HuH-7.5 (cell line): Measurements from ENCODE around the gene PDE6H.

Experiments
- DNase-seq: peaks from one replicate; pipeline ENCODE4 v3.0.0; 2011; ENCODE audit warnings: low spot score

The PDE6H gene

DNA sequence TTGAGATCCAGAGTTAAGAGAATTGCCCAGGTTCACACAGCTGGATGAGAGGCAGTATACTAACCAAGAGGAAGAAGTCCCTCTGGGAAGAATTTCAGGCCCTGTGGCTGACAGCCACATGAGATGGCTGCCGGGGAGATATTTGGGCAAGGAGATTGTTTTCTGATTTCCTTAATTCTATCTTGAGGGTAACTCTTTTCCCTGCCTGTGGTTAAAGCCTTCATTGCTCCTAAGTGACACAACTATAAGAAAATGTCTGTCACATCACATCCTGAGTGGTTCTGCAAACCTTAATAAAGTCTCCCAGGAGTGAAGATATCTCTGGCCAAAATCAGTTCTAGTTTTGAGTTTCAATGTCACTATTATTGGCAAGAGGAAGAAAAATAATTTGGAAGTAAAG, 21.0 kb upstream of the PDE6H start:
- no peak for DNase-seq

DNA sequence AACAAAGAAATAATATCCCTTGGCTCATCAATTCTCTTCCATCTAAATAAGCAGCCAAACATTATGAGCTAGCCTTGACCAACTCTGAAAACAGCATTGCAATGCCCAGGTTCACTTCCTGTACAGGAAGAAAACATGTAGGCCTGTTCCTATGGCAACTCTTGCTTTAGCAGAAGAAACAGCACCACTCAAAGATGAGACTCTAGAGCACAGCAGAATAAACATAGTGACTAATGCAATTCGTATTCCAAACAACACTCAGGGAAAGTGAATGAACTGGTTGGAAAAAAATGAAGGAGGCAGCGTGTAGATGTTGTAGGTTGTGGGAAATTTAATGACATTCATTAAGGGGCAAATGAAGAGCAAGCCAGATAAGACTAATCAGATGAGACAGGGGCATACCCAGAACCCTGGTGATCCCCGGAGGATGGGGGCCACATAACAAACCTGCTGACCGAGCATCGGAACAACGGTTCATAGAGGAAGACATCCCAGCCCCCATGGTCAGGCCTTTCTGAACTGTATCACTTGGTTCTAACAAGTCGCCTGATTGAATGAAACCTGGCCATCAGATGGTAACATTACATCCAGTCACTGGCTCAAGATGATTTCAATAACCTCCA, 20.4 kb upstream of the PDE6H start:
- DNase-seq = no peak

DNA sequence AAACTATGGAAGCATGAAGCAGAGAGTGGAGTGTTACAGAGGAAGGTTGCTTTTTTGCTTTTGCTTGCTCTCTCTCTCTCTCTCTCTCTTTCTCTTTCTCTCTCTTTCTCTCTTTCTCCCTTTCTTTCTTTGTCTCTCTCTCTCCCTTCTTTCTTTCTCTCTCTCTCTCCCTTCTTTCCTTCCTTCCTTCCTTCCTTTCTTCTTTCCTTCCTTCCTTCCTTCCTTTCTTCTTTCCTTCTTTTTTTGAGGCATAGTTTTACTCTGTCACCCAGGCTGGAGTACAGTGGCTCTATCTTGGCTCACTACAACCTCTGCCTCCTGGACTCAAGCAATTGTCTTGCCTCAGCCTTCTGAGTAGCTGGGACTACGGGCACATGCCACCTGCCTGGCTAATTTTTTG, 19.1 kb upstream of the PDE6H start:
- no peak for DNase-seq

DNA sequence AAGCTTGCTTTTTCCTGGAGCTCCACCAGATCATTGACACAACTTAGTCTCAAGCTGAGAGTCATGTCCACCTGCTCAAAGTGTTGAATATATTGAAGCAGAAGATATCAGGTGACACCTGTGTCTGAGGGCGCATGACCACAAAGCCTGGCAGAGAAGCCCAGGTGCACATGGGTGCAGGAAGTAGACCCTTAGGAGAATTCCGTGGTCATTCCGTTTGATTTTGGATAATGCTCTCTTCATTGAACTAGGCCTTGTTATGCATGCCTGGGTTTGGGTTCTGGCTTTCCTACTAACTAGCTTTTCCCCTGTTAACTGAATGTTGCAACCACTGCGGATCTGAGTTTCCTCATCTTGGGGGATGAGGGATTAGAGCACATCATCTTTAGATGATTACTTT, 18.6 kb upstream of the PDE6H start:
- no peak for DNase-seq

DNA sequence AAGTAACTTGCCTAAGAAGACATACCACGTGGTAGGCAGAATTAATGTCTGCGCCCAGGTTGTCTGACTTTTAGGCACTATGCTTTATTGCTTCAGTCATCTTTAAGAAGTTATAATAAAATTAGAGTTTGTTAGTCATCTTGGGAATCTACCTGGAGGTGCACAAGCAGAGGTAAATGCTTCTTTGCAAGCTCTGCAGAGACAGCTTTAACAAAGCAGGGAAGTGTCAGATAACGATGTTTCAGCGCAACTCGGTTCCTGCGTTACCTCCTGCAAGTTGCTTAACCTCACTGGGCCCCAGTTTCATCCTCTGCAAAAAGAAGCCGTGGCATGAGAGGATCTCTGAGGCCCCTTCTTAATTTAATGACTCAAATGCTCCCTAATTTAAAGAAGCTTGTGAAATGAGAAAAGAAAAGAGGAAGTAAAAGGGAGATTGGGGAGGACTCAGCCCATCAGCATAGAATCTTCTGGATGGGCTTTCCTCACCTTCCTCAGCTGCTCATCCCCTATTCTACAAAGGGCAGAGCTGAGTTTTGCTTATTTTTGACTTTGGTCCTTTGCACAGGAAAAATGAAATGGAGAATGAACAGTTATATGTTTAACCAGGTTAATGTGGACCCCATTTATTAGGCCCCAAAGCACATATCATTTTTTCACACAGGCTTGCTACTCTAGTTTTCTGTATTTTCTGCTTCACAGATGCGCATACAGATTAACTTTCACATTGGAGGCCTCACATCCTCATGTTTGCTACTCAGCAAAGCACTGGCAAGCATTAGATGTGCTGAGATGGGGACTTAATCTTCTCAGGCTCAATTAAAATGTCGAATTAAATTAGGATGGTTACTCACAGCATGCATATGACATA, 16.6 kb upstream of the PDE6H start:
- no peak for DNase-seq

DNA sequence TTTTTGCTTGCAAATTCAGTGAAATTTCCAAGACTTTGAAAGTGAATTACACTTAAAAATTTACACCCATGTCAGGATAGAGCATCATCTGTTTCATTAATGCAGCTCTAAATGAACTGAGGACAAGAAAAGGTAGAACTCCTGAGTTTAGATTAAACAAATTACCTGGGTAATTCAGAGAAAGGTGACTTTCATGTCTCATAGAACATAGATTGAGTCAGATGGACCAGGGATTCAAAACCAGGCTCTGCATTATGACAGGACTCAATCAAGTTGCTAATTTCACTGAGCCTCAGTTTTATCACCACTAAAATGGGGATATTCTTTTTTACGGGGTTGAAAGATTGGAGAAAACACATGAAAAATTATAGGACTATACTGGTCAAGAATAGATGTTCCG, 15.9 kb upstream of the PDE6H start:
- DNase-seq = no peak

DNA sequence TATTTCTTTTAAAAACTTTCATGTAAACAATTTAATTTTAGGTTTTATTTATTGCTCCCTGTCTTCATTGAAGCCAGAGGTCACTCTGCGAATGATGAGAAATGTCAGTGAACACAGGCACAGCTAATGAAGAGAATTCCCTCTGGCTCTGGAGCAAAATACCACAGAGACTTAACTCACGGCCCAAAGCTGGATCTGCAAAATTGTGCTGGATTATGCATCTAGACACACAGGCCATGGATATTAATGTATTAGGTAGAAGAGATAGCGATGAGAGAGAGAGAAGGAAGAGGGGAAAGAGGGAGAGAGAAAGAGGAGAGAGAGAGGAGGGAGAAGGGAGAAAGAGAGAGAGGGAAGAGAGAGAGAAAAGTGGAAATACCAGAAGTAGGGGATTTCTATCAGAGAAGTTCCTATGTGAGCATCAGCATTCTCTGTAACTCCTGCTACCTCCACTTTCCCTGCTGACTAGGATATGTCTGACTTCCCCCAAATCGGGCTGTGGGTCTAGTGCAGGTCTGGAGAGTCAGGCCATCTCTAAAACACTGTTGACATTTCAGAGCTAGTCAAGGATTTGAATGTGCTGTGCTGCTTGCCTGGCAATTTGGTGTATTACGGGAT, 15.2 kb upstream of the PDE6H start:
- no peak for DNase-seq

DNA sequence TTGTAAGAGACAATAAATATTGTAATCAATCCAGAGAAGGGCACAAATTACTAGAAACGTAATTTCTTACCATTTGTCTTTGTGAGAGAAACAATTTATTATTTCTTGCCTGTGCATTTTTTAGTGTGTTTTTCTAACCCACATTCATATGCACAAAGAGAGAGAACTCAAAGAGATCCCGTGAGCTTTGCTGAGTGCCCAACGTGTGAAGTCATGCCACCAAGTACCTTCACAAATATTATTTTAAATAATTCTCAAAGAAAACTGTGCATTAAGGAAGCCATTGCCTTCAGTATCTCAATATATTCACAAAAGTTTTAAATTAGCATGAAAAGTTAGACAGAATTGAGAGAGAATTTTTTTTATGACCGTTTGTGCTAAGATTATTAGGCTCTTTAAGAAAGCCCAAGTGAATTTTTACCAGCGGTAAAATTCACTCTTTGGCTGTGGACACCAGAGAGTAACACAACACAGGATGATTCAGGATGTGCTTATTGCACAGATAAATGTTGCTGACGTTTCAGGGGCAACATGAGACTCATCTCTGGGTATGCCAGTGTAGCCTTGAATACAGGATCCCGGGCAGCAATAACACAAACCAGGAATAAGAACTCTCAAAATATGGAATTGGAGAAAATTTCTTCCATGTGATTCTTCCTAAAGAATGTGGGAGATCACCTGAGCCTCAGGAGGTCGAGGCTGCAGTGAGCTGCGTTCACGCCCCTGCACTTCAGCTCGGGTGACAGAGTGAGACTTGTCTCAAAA, 14.3 kb upstream of the PDE6H start:
- no peak for DNase-seq

DNA sequence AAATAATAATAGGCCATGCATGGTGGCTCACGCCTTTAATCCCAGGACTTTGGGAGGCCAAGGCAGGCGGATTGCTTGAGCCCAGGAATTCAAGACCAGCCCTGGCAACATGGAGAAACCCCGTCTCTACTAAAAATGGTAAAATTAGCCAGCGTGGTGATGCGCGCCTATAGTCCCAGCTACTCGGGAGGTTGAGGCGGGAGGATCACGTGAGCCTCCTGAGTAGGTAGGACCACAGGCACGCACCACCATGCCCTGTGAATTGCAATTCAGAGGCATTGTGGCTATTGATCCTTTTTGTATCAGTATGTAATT, 13.8 kb upstream of the PDE6H start:
- no peak for DNase-seq

DNA sequence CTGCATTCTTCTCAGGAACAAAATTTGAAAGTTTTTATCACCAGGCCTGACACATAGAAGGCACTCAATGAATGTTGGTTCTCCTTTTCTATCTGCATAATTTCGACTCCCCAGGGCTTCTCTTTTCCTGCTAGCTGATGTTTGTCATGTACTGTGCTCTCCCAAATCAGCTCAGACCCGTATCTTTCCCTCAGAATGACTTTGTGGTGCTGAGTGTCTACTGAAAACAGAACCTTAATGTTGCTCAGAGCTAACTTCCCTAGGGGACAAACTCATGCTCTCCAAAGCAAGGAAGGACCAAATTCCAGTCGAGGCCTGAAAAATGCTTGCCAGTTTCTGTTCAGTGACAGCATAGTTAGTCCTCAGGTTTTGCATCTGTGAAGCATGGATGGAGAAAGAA, 13.4 kb upstream of the PDE6H start:
- no peak for DNase-seq

DNA sequence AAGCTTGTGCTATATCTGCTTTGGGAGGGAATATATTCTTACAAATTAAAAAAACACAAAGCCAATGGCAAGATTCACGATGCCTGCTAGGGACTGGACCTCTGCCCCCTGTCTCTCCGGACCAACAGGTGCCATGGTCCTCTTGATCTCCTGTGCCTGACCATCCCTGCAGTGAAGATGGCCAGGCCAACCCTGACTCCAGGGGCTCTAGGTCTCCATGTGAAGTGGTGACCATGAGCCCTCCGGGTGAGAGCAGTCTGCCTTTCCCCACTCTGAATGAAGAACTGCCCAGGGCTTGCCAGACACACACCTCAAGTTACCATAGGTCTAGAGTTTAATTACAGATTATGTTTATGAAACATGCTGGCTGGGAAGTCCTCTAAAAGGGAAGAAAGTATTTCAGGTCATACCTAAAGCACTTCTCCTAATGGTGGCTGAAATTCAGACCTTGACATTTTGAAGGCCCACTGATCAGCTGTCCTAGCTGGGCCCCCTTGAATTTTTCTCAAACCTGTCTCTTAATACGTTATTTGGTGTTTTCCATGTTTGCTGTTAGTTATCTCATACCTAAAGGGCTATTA, 12.8 kb upstream of the PDE6H start:
- no peak for DNase-seq

DNA sequence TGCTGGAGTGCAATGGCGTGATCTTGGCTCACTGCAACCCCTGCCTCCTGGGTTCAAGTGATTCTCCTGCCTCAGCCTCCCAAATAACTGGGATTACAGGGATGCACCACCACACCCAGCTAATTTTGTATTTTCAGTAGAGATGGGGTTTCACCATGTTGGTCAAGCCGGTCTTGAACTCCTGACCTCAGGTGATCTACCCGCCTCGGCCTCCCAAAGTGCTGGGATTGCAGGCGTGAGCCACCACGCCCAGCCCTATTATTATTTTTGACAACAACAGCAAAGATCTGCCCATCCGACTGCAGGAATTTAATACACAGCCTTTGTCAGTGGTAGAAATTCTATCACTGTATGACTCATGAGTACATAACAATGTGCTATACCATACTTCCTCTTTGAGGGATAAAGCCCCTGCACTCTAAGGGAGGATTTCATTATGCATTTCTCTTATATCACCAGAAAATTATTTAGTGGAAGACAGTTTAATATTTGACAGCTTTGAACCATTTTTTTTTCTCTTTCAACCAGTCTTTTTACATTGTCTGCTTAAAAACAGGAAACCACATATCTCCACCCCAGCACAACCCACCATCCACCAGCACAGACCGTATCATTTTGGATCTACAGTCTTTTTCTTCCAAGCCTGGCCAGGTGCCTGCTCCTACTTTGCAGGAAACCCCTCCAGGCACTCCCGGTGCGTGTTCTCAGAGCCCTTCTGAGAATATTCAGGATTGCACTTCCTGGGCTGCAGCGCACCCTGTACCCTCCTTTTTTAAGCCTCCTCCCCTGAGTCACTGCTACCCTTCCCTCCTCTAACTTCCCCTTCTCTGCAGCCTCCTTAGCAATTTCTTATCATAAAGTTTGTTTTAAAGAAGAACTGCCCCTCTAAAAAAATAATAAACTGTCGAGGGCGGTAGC, 12.0 kb upstream of the PDE6H start:
- no peak for DNase-seq

DNA sequence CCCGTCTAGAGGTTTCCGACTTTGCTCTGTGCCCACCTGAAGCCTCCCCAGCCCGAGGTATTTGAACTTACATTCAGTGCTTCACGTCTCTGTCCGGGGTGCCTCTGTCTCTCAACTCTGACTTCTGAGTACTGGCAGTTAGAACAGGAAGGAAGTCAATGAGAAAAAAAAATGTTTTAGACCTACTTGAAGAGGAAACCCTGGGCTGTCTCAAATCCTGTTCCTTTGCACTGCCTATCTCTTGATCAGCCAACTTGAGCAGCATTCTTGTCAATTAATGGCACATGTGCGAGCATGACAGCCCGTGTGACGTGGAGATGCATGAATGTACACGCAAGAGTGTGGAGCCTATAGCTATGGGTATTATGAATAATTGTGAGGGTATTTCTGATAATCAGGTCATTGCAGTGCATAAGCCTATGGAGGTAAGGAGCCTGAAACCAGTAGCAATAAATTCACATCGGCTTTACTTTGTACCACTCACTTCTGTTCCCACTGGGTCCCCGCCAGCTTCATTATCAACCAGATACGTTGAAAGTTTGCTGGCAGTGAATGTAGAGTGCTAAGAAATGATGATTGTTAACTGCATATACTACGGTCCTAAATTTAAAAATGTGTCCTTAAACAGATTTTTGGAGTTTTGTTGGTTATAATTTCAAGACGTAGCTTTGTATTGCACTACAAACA, 11.2 kb upstream of the PDE6H start, which contains the start of gene ARHGDIB:
TSS of gene ARHGDIB (minus strand) at position 136 of the 687 bp plus-strand sequence. CDS start 10,889 bp downstream, outside the sequence.
- no peak for DNase-seq

DNA sequence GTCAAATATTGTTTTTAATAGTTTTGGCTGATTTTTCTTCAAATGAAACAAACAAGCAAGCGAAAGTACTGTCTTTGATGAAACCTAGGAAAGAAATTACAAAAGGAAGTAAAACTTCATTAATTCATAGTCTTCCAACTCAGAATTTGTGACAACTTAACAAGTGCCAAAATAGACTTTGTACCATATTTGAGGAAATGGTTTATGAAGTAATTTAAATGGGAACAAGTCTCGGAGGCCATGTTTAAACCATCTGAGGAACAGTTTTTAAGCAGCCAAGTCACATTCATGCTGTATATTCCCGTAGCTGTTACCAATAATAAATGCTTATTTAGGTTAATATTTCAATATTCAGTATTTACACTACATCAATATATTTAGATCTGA, 10.7 kb upstream of the PDE6H start:
- DNase-seq = no peak

DNA sequence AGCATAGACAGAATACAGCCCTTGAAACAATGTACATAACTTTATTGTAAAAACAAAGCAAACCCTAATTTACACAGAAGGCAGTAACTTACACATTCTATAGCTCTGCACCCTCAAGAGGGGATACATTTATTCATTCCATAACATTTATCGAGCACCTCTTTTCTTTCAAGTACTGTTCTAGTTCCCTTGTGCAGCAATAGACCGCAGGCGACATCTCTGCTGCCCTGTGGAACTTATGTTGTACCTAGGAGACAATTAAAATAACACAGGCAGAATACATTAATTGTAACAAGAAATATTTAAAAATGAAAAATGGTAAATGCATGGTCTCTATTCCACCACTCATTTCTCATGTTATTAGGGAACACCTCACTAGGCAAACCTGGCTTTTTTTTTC, 10.0 kb upstream of the PDE6H start:
- no peak for DNase-seq

DNA sequence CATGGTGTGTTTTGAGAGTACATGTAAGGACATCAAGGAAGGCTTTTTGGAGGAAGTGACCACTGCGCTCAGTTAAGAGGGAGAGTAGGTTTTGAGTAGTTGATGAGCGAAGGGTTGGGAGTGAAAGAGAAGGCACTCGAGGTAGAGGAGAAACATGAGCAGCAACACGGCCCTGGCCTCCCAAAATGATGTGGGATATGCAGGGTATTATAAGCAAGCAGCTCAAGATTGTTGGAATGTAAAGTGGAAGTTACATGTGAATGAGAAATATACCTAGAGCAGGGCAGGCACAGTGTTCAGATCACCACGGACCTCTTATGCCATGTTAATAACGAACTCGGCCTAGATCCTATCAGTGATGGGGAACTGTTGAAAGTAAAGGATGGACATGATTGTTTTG, 9.3 kb upstream of the PDE6H start:
- DNase-seq = no peak

DNA sequence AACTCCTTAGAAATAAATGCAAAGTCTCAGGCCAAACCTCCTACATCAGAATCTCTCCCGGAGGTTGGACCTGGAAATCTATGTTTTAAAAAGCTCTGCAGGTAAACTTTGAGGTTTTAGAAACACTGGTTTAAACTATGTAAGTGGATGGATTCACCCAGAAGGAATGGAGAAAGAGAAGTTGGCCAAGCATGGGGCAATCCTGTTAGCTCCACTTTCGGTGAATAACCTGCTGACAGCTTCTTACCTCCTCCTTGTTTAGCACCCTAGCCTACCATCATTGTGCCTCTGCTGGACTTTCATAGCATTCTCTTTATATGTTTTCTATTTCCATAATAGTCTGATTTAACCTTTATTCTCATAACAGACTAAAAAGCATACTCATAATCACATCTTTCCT, 8.4 kb upstream of the PDE6H start:
- DNase-seq = no peak

DNA sequence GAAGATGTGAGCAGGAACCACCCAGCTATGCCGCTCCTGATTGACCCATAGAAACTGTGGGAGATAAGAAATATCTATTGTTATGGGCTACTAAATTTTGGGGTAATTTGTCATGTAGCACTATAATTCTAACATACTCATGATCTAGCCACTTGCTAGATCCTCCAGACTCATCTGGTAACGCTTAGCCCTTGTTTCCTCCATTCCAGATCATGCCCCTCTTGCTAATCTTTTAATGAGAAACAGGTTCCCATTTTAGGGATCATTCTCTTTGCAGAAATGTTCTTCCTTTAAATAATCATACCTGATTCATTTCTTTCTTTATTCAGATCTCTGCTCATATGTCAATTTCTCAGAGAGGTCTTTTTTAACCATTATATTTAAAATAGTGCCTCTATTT, 7.6 kb upstream of the PDE6H start:
- no peak for DNase-seq

DNA sequence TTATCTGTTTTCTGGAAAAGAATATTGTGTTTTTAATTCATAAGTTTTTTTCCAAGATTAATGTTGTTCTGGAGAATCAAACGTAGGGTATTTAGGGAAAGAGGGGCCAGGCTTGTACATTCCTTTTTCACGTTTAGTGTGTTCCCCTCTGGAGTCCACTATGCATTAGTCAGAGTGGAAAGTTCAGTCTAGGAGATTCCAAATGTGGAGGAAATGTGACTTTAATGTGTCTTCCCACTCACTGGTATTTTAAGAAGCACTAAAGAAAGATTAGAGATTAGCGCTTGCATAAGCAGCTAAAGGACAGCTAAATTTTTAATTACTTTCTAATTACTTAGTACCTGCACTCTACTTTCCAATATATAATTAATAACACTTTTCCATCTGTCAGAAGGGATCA, 4.4 kb upstream of the PDE6H start:
- DNase-seq = no peak

DNA sequence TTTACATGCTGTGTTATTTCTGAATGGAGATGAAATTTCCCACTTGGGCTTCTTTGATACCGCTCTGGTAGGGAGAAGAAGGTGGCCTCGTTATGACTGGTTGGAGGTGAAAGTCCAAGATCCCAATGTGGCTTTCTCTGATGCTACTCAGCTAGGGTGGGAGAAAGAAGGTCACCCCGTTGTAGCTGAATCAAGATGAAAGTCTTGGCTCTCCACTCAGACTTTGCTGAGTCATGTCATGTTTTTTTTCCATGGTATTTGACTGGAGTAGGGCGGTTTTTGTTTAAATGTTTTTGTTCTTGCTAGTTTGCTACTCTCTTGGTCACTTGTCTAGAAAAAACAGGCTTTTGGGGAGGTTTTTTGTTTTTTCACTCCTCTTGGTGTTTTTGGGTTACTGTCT, 2.4 kb upstream of the PDE6H start:
- DNase-seq = no peak

DNA sequence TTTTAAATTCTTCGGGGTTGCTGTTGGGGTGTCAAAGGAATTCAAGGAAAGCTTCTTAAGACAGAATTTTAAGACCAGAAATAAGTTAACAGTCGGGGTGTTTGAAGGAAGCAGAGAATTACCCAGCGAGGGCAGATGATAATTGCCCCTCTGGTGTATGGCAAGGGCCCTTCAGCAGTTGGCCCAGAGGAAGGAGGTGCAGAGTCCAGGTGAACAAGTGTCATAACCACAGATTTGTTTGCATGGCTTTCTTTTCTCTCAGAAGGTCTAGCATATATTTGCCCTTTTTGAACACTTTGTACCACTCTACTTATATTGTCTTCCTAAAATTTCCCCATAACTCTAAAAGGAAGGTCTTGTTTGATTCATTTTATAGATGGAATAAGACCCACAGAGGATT, 1.8 kb downstream of the PDE6H start:
- DNase-seq = no peak
